Activated naive CD8-positive, alpha-beta T cell treated with anti-CD3 and anti-CD28 coated beads for 36 hours (primary cell): Measurements from ENCODE around the gene IQCN. TPM values are rescaled to one million over a fixed set of nuclear protein-coding genes. Genes with fewer than 3 reads are reported as not detected.

ENCODE experiments used
- DNase-seq: peaks from one replicate; pipeline ENCODE4 v3.0.0; 2021
- H3K27ac Mint-ChIP-seq: one replicate; pipeline ENCODE4 v1.8.0; 2022; ENCODE audit warnings: mild to moderate bottlenecking, moderate library complexity, mixed read lengths
- H3K27me3 Mint-ChIP-seq: one replicate; pipeline ENCODE4 v1.8.0; 2022; ENCODE audit warnings: mild to moderate bottlenecking, mixed read lengths
- H3K36me3 Mint-ChIP-seq: one replicate; pipeline ENCODE4 v1.8.0; 2021; ENCODE audit warnings: mild to moderate bottlenecking, mixed read lengths
- H3K4me1 Mint-ChIP-seq: one replicate; pipeline ENCODE4 v1.8.0; 2021; ENCODE audit warnings: mixed read lengths
- H3K4me3 Mint-ChIP-seq: one replicate; pipeline ENCODE4 v1.8.0; 2022; ENCODE audit warnings: mild to moderate bottlenecking, moderate library complexity, mixed read lengths
- H3K9me3 Mint-ChIP-seq: one replicate; pipeline ENCODE4 v1.8.0; 2022; ENCODE audit warnings: mixed read lengths
- total RNA-seq, 2 experiments: library from RNA; stranded (reverse); gene quantifications; one replicate each; pipeline ENCODE4 v1.2.3, GENCODE V29; 2021

The IQCN gene, protein sequence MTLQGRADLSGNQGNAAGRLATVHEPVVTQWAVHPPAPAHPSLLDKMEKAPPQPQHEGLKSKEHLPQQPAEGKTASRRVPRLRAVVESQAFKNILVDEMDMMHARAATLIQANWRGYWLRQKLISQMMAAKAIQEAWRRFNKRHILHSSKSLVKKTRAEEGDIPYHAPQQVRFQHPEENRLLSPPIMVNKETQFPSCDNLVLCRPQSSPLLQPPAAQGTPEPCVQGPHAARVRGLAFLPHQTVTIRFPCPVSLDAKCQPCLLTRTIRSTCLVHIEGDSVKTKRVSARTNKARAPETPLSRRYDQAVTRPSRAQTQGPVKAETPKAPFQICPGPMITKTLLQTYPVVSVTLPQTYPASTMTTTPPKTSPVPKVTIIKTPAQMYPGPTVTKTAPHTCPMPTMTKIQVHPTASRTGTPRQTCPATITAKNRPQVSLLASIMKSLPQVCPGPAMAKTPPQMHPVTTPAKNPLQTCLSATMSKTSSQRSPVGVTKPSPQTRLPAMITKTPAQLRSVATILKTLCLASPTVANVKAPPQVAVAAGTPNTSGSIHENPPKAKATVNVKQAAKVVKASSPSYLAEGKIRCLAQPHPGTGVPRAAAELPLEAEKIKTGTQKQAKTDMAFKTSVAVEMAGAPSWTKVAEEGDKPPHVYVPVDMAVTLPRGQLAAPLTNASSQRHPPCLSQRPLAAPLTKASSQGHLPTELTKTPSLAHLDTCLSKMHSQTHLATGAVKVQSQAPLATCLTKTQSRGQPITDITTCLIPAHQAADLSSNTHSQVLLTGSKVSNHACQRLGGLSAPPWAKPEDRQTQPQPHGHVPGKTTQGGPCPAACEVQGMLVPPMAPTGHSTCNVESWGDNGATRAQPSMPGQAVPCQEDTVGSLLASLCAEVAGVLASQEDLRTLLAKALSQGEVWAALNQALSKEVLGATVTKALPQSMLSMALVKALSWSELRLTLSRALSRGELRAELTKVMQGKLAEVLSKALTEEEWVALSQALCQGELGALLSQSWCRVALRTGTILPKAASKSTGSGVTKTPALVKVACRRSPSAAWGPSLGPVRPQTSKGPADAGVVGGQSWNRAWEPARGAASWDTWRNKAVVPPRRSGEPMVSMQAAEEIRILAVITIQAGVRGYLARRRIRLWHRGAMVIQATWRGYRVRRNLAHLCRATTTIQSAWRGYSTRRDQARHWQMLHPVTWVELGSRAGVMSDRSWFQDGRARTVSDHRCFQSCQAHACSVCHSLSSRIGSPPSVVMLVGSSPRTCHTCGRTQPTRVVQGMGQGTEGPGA (N-terminal part only)
- under 1 TPM; 0.29 to 0.32 TPM for total RNA-seq

DNA sequence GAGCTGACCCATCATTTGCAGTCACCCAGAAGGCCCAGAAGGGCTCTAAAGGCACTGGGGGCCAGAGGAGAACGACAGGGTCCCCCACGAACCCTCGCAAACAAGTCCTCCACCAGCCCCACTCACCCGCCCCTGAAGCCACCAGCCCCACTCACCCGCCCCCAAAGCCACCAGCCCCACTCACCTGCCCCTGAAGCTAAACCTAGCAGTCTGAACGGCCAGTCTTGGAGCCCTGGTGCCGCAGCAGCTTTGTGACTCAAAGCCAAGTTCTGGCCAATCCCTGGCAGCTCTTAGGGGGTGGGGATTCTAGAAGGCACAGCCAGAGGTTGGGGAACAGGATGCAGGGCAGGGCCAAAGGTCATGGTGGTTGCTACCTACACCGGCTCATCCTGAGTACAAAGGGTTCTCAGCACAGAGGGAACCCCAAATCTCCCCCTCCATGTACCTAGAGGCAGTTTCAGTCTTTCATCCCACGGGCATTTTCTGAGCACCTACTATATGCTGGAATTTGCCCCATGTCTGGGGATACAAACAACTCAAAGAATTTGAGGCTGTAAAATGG is at the start of gene IQCN:
Gene IQCN, minus strand, starts transcription at position 234 of the 562 bp plus-strand sequence. CDS start 4,974 bp downstream, outside the sequence.
- Mint-ChIP-seq H3K4me1 (peaks cover 32% of the 10 kb centered on the region), H3K9me3 (no peaks in the 10 kb centered on the region), H3K4me3 (peak within 1 kb of the TSS; percentile 25), H3K27ac (peak within 1 kb of the TSS; percentile 34), H3K27me3 (peaks cover 2% of the 10 kb centered on the region), H3K36me3 (peaks cover 24% of the 10 kb centered on the region)
- DNase-seq: peak; percentile 62

- peaks cover 46% of the 10 kb centered on the region for H3K4me1 Mint-ChIP-seq
- peaks cover 39% of the 10 kb centered on the region for H3K36me3 Mint-ChIP-seq
- no peaks in the 10 kb centered on the region for H3K9me3 Mint-ChIP-seq
- DNase-seq: peak; percentile 100
- no peaks in the 10 kb centered on the region for H3K27me3 Mint-ChIP-seq
- H3K27ac Mint-ChIP-seq: peak within 1 kb of the TSS; percentile 96
- peak within 1 kb of the TSS; percentile 95 for H3K4me3 Mint-ChIP-seq
These were observed 48.7 kb upstream of the IQCN start, which contains the start of gene LSM4 for GRCh38 chr19:18322759-18323460. Gene LSM4, minus strand, starts transcription at chr19:18323076. Its CDS starts 56 bp downstream, at chr19:18323020.

DNA sequence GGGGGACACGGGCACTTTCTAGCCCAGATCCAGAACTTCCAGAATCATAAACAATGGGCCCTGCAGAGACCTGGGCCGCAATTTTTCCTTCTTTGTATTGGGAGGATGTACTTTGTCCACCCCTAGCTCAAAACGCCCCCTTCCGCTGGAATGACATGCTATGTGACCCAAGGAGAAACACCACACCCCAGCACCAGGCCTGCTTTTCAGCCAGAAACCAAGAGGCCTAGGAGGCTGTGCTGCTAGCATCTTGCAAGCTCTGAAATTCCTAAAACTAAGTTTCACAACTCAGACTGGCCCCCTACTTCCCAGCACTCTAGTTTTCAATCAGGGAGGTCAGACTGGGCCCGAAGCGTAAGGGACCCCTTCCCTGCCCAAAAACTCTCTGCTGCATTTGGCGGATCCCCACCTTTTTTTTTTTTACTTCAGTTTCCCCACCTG is 48.1 kb upstream of the IQCN start:
- no peaks in the 10 kb centered on the region for H3K9me3 Mint-ChIP-seq
- no peaks in the 10 kb centered on the region for H3K27me3 Mint-ChIP-seq
- peak overlapping the region; percentile 95 for H3K4me3 Mint-ChIP-seq
- peak overlapping the region; percentile 96 for H3K27ac Mint-ChIP-seq
- DNase-seq: peak; percentile 50
- peaks cover 51% of the 10 kb centered on the region for H3K4me1 Mint-ChIP-seq
- H3K36me3 Mint-ChIP-seq: peaks cover 43% of the 10 kb centered on the region

DNA sequence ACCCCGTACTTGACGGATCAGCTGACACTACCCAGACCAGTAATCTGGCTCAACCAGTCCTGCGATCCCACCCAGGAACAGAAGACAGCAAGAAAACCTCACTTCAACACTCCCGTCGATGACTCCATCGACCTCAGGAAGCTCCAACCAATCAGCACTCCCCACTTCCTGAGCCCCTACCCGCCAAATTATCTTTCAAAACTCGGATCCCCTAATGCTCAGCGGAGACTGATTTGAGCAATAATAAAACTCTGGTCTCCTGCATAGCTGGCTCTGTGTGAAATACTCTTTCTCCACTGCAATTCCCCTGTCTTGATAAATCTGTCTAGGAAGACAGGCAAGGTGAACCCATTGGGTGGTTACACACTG is 47.5 kb upstream of the IQCN start:
- Mint-ChIP-seq H3K27ac (peak overlapping the region; percentile 96), H3K4me3 (peak overlapping the region; percentile 95), H3K4me1 (peaks cover 51% of the 10 kb centered on the region), H3K27me3 (no peaks in the 10 kb centered on the region), H3K36me3 (peaks cover 43% of the 10 kb centered on the region), H3K9me3 (no peaks in the 10 kb centered on the region)
- DNase-seq: peak; percentile 51

DNA sequence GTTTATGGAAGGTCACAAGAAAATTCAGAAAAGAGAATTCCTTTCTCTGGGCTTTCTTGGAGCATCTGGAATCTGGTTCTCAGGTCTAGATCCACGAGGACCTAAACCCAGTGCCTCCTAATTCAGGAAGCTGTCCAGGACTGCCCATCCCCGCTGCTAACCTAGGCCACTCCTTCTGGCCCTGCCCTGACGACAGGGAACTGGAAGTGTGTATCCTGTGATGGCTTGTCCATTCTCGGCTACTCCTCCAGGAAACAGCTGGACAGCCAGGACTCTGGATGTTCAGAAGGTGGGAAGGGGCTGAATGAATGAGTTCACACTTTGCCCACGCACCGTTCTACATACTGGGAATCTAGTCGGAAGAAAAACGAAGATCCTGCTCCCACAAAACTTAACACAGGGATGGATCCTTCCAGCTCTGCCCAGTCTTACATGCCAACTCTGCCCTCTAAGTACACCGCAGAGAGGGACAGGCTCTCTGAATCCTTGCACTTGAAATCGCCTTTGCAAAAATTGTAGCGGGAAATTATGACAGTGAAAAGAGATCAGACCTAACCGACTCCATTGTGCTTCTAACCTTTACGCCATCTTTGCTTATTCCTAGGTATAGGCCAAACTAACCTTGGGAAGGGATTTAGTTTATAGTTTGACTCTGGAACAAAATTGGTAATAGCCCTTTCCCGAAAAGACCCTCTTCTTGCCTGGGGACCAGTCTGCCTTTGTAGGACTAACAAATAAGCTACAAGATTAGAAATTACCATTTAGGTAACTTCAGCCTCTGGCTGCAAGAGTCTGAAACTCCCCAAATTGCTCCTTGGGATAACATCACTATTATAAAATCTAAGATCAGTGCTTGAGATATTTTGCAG is 46.8 kb upstream of the IQCN start:
- Mint-ChIP-seq H3K36me3 (peaks cover 44% of the 10 kb centered on the region), H3K9me3 (no peaks in the 10 kb centered on the region), H3K4me3 (peak overlapping the region; percentile 95)

GRCh38 chr19:18319591-18320135 is 45.4 kb upstream of the IQCN start:
- no peak for DNase-seq
- peak overlapping the region; percentile 96 for H3K27ac Mint-ChIP-seq
- H3K27me3 Mint-ChIP-seq: no peaks in the 10 kb centered on the region
- H3K9me3 Mint-ChIP-seq: no peaks in the 10 kb centered on the region
- H3K4me1 Mint-ChIP-seq: peaks cover 52% of the 10 kb centered on the region
- H3K4me3 Mint-ChIP-seq: peak overlapping the region; percentile 61
- H3K36me3 Mint-ChIP-seq: peaks cover 50% of the 10 kb centered on the region

More for the DNA sequence above, 46.8 kb upstream of the IQCN start:
- Mint-ChIP-seq H3K27ac (peak overlapping the region; percentile 96), H3K27me3 (no peaks in the 10 kb centered on the region), H3K4me1 (peaks cover 51% of the 10 kb centered on the region)
- no peak for DNase-seq

DNA sequence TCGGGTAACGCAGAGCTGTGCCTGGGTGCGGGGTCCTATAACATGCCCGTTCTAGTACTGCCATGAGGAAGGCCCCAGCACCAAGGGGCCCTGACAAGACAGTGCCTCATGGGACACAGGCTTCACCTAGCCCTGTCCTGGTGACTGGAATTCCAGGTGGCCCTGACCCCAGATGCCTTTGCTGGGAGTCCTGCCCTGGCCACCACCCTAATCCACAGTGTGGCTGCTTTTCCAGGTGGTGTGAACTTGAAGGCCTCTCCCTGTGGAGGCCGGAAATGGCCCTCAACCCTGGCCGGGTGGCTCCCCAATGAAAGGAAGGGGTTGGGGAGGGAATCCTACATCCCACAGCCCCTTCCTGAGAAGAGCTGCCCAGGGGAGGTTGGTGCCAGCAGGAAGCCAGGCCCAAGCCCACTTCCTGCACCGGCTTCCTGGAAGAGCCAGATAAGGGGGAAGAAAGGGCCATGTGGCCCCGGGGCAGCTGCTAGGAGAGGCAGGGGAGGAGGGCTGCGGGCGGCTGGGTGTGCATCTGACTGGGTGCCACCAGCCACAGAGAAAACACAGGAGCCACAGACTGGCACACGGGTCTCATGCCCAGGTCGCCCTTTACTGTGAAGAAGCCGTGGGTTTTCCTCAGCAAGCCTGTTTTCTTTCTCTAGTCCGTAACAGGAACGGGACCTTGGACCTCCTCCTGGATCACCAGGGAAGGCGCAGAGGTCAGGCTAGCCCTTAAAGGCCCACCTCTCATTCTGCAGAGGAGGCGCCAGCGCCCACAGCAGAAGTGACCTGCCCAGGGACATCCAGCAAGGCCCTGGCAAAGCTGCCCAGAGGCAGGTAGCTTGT is 43.9 kb upstream of the IQCN start:
- H3K9me3 Mint-ChIP-seq: no peaks in the 10 kb centered on the region
- H3K4me3 Mint-ChIP-seq: peak overlapping the region; percentile 77
- peak overlapping the region; percentile 94 for H3K27ac Mint-ChIP-seq
- H3K4me1 Mint-ChIP-seq: peaks cover 43% of the 10 kb centered on the region
- H3K27me3 Mint-ChIP-seq: no peaks in the 10 kb centered on the region
- DNase-seq: peak; percentile 54
- H3K36me3 Mint-ChIP-seq: peaks cover 52% of the 10 kb centered on the region

GRCh38 chr19:18313398-18313797 is 39.1 kb upstream of the IQCN start:
- H3K4me3 Mint-ChIP-seq: no peak overlapping the region
- no peak for DNase-seq
- H3K4me1 Mint-ChIP-seq: peaks cover 20% of the 10 kb centered on the region
- no peak overlapping the region for H3K27ac Mint-ChIP-seq
- peaks cover 30% of the 10 kb centered on the region for H3K36me3 Mint-ChIP-seq
- H3K27me3 Mint-ChIP-seq: no peaks in the 10 kb centered on the region
- no peaks in the 10 kb centered on the region for H3K9me3 Mint-ChIP-seq

- Mint-ChIP-seq H3K36me3 (peaks cover 31% of the 10 kb centered on the region), H3K27me3 (no peaks in the 10 kb centered on the region), H3K9me3 (no peaks in the 10 kb centered on the region), H3K4me1 (peaks cover 19% of the 10 kb centered on the region), H3K4me3 (no peak overlapping the region), H3K27ac (no peak overlapping the region)
- DNase-seq: no peak
These were observed 37.9 kb upstream of the IQCN start for GRCh38 chr19:18312092-18312534.

- Mint-ChIP-seq H3K9me3 (no peaks in the 10 kb centered on the region), H3K27ac (no peak overlapping the region), H3K4me3 (no peak overlapping the region), H3K36me3 (peaks cover 34% of the 10 kb centered on the region), H3K27me3 (no peaks in the 10 kb centered on the region), H3K4me1 (peaks cover 24% of the 10 kb centered on the region)
- no peak for DNase-seq
These were observed 37.3 kb upstream of the IQCN start for GRCh38 chr19:18311502-18312091.

DNA sequence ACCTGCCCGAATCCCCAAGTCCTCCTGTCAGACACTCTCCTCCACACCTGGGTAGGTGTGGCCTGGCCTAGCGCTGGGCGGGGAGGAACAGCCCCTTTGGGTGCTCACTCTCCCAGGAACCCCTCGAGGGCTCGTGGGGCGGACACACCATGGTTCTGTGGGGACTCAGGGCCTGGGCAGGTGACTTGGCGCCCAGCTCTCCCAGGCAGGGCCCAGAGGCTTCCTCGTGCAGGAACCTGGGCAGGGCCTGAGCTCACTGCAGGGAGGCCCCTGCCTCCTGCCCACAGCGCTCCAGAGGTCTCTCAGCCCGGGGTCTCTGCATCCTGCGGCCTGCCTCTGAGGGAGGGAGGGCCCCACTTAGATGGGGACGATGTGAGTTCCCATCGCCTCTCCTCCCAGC is 36.7 kb upstream of the IQCN start:
- DNase-seq: no peak
- peaks cover 29% of the 10 kb centered on the region for H3K4me1 Mint-ChIP-seq
- H3K9me3 Mint-ChIP-seq: no peaks in the 10 kb centered on the region
- H3K27me3 Mint-ChIP-seq: no peaks in the 10 kb centered on the region
- peaks cover 38% of the 10 kb centered on the region for H3K36me3 Mint-ChIP-seq
- peak overlapping the region; percentile 42 for H3K27ac Mint-ChIP-seq
- H3K4me3 Mint-ChIP-seq: no peak overlapping the region
